ENCODE measurements around the gene ADORA1. TPM values are rescaled to one million over a fixed set of nuclear protein-coding genes. Genes with fewer than 3 reads are reported as not detected.

ADORA1 gene
- total RNA-seq, 2 experiments from 2014 or later, result not detected

DNA sequence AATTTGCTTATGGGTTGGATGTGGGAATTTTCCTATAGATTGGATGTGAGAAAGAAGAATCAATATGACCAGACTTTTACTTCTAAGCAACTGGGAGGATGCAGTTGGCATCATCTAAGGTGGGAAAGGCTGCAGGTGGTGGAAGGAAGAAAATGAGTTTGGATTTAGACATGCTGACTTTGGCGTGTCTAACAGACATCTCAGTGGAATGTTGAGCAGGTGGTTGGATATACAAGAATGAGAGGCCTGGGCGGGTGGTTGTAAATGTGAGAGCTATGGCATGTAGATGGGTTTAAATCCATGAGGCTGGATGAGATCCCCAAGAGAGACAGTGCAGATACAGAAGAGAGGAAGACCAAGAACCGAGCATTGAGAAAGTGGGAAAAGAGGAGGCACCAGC is 10.5 kb downstream of the ADORA1 start:
- H3K36me3 Mint-ChIP-seq, result no peaks in the 10 kb centered on the region
- H3K27ac Mint-ChIP-seq, result no peak overlapping the region
- DNase-seq, result no peak
- H3K27me3 Mint-ChIP-seq, result peaks cover 4% of the 10 kb centered on the region
- no peak overlapping the region for H3K4me3 Mint-ChIP-seq
- H3K4me1 Mint-ChIP-seq, result peaks cover 2% of the 10 kb centered on the region
- no peaks in the 10 kb centered on the region for H3K9me3 Mint-ChIP-seq

DNA sequence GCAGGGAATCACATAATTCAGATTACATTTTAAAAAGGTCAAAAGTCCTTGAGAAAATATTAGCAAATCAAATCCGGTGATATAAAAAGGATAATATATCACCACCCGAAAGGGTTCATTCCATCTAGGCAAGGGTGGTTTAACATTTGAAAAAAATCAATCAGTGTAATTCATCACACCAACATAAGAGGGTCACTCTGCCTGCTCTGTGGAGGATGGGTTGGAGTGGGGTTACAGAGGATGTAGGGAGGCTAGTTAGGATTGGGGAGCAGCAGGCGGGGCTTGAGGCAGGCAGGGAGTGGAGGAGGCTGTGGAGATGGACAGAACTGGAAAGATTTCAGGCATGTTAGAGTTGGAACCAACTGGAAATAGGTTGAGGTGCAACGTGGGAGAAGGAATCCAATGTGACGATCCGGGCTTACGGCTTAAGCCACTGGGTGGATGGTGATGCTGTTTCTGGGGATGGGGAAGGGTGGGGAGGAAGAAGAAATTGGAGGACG is 12.5 kb downstream of the ADORA1 start:
- peaks cover 2% of the 10 kb centered on the region for H3K4me1 Mint-ChIP-seq
- peaks cover 4% of the 10 kb centered on the region for H3K27me3 Mint-ChIP-seq
- H3K9me3 Mint-ChIP-seq, result no peaks in the 10 kb centered on the region
- H3K27ac Mint-ChIP-seq, result no peak overlapping the region
- no peak overlapping the region for H3K4me3 Mint-ChIP-seq
- DNase-seq, result no peak
- no peaks in the 10 kb centered on the region for H3K36me3 Mint-ChIP-seq

DNA sequence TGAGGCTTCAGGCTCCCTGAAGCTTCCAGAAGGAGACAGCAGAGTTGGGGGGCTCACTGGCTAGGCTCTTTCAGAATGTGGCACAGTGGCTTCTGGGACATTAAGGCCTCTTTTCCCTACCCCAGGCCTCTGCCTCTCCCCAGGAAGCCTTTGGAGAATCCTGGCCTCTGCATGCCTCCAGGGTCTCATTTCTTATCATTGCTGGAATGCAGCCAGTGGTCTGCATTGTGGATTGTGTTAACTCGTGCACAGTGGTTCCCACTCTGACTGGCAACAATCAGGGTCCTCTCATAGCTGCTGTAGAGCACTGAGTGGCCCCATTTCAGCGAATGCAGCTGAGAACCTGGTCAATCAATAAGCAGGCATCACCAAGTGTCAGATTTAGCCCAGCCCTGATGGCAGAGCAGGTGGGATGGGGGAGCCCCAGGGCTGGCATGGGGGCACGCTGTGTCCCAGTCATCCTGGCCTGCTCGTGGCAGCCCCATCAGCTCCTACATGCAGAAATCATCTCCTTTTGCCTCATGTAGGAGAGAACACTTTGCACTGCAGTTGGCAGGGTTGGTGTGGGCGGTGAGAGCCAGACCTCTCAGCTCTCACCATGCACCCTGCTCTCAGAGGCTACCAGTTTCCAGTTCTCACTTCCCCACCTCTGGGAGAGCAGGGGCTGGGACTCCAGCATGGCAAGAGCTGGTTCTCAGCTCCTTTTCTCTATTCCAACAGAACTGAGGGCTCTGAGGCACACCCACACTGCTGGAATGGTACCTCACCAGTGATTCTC is 13.4 kb downstream of the ADORA1 start:
- Mint-ChIP-seq H3K4me1 (peaks cover 2% of the 10 kb centered on the region), H3K9me3 (no peaks in the 10 kb centered on the region), H3K27me3 (peaks cover 4% of the 10 kb centered on the region), H3K4me3 (no peak overlapping the region), H3K36me3 (no peaks in the 10 kb centered on the region), H3K27ac (no peak overlapping the region)
- DNase-seq, result no peak

DNA sequence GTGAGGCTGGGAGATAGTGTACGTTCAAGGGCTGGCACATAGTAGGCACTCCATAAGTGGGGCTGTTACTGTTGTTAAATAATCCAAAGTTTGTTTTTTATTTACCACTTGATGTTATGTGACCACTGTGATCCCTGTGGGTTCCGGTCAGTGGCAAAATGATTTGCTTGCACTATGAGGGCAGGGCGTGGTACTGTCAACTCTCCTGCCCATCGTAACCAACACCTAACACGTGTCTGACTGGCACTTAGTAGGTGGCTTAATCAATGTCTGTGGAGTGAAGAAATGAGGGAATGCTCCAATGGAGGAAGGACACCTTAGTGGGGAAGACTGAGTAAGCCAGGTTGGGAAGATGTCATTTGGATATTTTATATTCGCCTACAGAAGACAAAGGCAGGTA is 14.6 kb downstream of the ADORA1 start:
- Mint-ChIP-seq H3K9me3 (no peaks in the 10 kb centered on the region), H3K4me1 (no peaks in the 10 kb centered on the region), H3K27ac (no peak overlapping the region), H3K27me3 (no peaks in the 10 kb centered on the region), H3K4me3 (no peak overlapping the region), H3K36me3 (no peaks in the 10 kb centered on the region)
- DNase-seq, result no peak

DNA sequence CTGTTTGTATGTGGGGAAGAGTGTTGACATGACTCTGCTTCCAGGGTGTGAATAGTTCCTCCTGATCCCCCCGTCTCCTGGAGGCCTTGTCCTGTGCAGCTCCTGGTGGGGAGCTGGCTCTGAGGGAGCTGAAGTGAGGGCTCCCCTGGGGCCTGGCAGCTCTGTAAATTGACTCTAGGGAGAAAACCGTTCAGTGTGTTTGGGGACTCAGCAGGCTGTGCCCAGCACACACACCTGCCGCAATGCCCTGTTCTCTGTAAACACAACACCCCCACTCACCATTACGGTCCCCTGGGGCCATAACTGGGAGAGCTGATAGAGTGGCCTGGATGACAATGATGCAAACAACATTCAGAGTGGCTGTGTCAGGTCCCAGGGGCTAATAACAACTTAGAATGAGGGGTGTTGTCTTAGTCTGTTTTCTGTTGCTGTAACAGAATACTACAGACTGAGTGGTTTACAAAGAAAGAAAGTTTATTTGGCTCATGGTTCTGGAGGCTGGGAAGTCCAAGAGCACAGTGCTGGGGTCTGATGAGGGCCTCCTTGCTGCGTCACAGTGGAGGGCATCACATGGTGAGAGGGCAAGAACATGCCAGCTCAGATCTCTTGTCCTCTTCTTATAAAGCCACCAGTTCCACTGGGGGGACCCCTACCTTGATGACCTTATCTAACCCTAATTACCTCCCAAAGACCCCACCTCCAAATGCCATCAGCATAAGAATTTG is 15.3 kb downstream of the ADORA1 start:
- H3K4me1 Mint-ChIP-seq, result no peaks in the 10 kb centered on the region
- H3K9me3 Mint-ChIP-seq, result no peaks in the 10 kb centered on the region
- H3K27ac Mint-ChIP-seq, result no peak overlapping the region
- DNase-seq, result no peak
- H3K4me3 Mint-ChIP-seq, result no peak overlapping the region
- no peaks in the 10 kb centered on the region for H3K36me3 Mint-ChIP-seq
- no peaks in the 10 kb centered on the region for H3K27me3 Mint-ChIP-seq

DNA sequence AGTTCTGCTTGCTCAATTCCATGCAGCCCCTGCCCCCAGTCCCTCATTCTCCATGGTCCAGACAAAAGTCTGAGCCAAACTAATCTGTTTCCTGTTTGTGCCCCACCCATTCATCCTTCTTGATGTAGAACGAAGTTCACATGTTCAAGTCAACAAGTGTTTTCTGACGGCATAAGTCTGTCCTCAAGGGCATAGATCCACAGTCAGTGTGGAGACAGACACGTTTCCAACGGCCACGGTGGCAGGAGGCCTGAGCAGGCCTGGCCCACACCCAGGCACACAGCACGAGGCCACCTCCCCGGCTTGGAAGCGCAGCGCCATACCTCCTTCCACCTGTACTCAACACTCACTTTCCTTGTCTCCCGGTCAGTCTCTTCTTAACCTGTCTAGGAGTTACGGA is 16.1 kb downstream of the ADORA1 start:
- no peak for DNase-seq
- Mint-ChIP-seq H3K9me3 (no peaks in the 10 kb centered on the region), H3K4me1 (no peaks in the 10 kb centered on the region), H3K27ac (no peak overlapping the region), H3K4me3 (no peak overlapping the region), H3K36me3 (no peaks in the 10 kb centered on the region), H3K27me3 (no peaks in the 10 kb centered on the region)

DNA sequence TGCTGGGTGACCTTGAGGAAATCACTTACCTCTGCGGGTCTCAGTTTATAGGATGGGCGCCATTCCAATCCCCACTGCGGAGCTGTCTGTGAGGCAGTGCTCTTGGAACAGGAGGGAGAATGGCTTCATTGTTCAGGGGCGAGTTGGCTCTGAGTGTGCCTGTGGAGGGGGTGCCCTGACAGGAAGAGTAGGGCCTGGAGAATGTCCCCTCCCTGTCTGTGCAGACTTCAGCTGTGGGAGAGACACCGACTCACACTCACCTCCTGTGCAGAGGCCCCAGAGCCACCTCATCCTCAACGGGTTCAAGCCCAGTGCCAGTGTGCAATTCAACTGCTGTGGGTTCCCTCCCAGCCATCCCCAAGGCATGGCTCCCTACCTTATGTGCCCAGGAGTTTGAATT is 17.1 kb downstream of the ADORA1 start:
- H3K27ac Mint-ChIP-seq, result no peak overlapping the region
- no peak for DNase-seq
- no peaks in the 10 kb centered on the region for H3K36me3 Mint-ChIP-seq
- no peaks in the 10 kb centered on the region for H3K9me3 Mint-ChIP-seq
- H3K4me3 Mint-ChIP-seq, result no peak overlapping the region
- H3K4me1 Mint-ChIP-seq, result no peaks in the 10 kb centered on the region
- no peaks in the 10 kb centered on the region for H3K27me3 Mint-ChIP-seq

DNA sequence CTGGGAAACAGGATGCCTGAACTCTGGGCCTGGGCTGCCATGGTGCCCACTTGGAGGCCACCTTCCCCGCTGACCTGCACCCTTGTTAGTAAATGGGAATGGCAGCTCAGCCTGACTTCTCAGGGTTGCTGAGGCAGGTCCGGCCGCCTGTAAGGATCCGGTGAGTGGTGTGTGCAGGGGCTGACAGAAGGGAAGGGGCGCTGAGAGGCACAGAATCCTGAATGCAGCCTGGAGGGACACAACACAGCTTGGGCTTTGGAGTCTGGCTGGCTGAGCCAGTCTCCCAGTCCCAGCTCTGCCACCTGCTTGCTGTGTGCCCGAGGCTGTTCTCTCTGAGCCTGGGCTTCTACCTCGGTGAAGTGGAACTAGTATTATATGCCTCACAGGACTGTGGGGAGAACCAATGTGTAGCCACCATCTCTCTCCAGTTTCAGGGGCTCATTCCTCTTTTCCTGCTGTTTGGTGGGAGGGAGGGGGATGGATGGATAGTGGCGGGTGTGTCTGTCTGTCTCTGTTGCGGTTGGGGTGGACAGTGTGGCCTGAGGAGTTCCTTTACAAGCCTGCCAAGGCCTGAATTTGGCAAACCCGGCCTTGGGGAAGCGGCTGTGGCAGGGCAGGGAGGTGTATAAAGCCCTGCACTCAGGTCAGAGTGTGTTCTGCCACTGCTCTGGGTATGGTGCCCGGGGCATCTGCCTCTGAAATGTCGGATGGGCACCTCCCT is 18.0 kb downstream of the ADORA1 start:
- H3K27me3 Mint-ChIP-seq, result no peaks in the 10 kb centered on the region
- H3K36me3 Mint-ChIP-seq, result no peaks in the 10 kb centered on the region
- H3K4me1 Mint-ChIP-seq, result no peaks in the 10 kb centered on the region
- no peak overlapping the region for H3K4me3 Mint-ChIP-seq
- DNase-seq, result no peak
- no peak overlapping the region for H3K27ac Mint-ChIP-seq
- no peaks in the 10 kb centered on the region for H3K9me3 Mint-ChIP-seq

DNA sequence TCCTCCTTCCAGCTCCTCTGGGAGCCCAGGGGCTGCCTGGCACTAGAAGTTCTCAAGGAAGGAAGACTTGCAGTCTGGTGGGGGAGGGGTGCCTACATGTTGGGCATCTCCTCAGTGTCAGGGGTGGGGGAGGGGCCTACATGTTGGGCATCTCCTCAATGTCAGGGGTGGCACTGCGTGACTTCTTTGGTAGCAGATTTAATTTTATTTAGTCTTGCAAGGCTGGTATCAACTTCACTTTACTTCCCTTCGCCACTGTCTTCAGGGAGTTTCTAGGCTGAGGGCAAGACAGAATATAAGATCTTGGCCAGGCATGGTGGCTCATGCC is 18.5 kb downstream of the ADORA1 start:
- H3K9me3 Mint-ChIP-seq, result no peaks in the 10 kb centered on the region
- H3K27ac Mint-ChIP-seq, result no peak overlapping the region
- no peaks in the 10 kb centered on the region for H3K27me3 Mint-ChIP-seq
- no peaks in the 10 kb centered on the region for H3K36me3 Mint-ChIP-seq
- H3K4me1 Mint-ChIP-seq, result no peaks in the 10 kb centered on the region
- DNase-seq, result no peak
- no peak overlapping the region for H3K4me3 Mint-ChIP-seq

DNA sequence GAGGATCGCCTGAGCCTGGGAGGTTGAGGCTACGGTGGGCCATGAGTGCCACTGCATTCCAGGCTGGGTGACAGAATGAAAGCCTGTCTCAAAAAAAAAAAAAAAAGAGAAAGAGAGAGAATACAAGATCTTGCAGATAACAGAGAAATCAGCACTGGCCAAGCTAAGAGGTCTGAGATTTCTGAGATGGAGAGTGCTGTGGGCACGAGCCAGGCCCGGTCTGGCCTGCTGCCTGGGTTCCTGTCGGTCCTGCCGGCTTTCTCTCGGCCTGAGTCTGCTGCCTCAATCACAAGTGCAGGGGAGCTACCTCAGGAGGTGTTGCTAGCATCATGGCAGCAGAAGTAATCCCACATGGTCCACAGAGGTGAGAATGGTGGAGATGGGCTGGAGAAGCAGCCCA is 19.0 kb downstream of the ADORA1 start:
- no peak overlapping the region for H3K4me3 Mint-ChIP-seq
- H3K27ac Mint-ChIP-seq, result no peak overlapping the region
- H3K9me3 Mint-ChIP-seq, result no peaks in the 10 kb centered on the region
- no peaks in the 10 kb centered on the region for H3K36me3 Mint-ChIP-seq
- no peaks in the 10 kb centered on the region for H3K27me3 Mint-ChIP-seq
- no peak for DNase-seq
- no peaks in the 10 kb centered on the region for H3K4me1 Mint-ChIP-seq

DNA sequence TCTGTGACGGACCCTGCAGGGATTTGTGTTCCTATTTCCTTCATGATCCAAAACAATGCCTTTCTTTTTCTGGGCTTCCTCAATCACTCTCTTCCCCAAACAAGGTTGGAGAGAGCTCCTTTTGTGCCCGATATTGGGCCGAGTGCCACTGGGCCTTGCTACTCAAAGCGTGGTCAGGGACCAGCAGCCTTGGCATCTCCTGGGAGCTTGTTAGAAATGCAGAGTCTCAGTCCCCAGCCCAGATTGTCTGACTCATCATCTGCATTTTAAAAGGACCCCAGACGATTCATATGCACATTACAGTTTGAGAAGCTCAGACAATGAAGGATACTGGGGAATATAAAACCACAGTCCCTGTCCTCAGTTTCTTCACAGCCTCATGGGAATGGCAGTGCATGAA is 19.9 kb downstream of the ADORA1 start:
- no peaks in the 10 kb centered on the region for H3K4me1 Mint-ChIP-seq
- no peaks in the 10 kb centered on the region for H3K36me3 Mint-ChIP-seq
- H3K4me3 Mint-ChIP-seq, result no peak overlapping the region
- H3K27me3 Mint-ChIP-seq, result no peaks in the 10 kb centered on the region
- DNase-seq, result no peak
- H3K27ac Mint-ChIP-seq, result no peak overlapping the region
- H3K9me3 Mint-ChIP-seq, result no peaks in the 10 kb centered on the region

DNA sequence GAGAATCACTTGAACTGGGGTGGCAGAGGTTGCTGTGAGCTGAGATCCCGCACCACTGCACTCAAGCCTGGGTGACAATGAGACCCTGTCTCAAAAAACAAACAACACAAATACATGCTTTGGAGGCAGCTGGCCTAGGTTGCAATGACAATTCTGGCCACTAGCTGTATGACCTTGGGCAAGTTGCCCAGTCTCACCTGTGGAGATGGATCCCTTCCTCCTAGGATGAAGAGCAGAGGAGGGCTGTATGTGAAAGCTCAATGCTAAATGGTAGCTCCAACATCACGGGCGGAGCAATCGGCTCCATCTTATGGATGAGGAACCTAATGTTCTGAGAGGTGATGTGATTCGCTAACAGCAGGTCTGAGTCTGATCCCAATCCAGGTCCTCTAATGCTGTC is 20.6 kb downstream of the ADORA1 start:
- Mint-ChIP-seq H3K27me3 (no peaks in the 10 kb centered on the region), H3K4me1 (no peaks in the 10 kb centered on the region), H3K36me3 (no peaks in the 10 kb centered on the region), H3K4me3 (no peak overlapping the region), H3K27ac (no peak overlapping the region), H3K9me3 (no peaks in the 10 kb centered on the region)
- DNase-seq, result no peak

DNA sequence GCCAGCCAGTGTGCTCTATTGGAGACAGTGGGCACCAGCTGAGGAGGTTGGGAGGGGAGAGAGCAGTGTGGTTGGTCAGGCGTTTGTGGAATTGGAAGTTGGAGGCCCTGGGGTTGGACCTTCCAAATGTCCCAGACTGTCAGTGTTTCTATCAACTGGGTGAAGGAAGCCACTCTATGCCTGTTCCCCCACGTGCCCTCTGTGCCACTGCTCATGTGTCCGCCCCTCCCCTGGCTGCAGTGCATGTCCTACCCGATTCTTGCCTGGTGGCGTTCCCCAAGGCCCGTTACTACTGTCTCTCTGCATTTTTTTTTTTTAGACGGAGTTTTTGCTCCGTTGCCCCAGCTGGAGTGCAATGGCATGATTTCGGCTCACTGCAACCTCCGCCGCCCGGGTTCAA is 21.1 kb downstream of the ADORA1 start:
- H3K27ac Mint-ChIP-seq, result no peak overlapping the region
- H3K4me3 Mint-ChIP-seq, result no peak overlapping the region
- no peak for DNase-seq
- H3K36me3 Mint-ChIP-seq, result no peaks in the 10 kb centered on the region
- H3K9me3 Mint-ChIP-seq, result no peaks in the 10 kb centered on the region
- H3K4me1 Mint-ChIP-seq, result no peaks in the 10 kb centered on the region
- H3K27me3 Mint-ChIP-seq, result no peaks in the 10 kb centered on the region

DNA sequence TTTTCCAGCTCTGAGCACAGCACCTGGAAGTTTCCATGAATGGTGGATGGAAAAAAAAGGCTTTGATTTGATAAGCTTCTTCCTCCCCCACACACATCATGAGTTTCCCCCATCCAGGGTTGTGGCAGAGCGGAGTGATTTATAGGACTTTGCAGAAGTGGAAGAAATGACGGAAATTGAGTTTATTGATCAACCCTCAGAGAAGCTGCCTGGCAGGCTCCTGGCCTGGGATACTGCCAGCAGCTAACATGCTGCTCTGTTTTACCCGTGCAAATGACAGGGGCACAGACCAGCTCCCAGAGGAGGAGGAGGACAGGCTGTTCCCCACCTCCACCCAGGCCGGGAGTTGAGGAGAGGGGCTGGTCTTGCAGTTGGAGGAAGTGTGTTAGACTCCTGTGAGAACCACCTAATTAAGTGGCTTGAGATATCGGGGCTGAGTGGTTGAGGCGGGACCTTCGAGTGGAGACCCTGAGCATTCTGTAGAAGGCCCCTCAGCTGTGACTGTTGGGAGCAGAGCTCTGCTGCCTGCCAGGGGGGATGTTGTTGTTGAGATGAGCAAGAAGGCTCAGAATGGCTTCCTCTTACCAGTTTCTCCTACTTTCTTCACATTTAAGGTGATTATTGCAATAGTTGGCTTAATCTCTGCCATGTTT is 21.8 kb downstream of the ADORA1 start:
- DNase-seq, result no peak
- no peaks in the 10 kb centered on the region for H3K36me3 Mint-ChIP-seq
- no peaks in the 10 kb centered on the region for H3K27me3 Mint-ChIP-seq
- H3K27ac Mint-ChIP-seq, result no peak overlapping the region
- H3K9me3 Mint-ChIP-seq, result no peaks in the 10 kb centered on the region
- H3K4me3 Mint-ChIP-seq, result no peak overlapping the region
- H3K4me1 Mint-ChIP-seq, result no peaks in the 10 kb centered on the region
